Activated CD8-positive, alpha-beta T cell treated with anti-CD3 and anti-CD28 coated beads for 36 hours (primary cell): Measurements from ENCODE around the gene MGMT. TPM values are rescaled to one million over a fixed set of nuclear protein-coding genes. Genes with fewer than 3 reads are reported as not detected.

ENCODE experiments used
- ATAC-seq: fragments of 200-7000 bp; cut with Tn5 transposase; one replicate; pipeline ENCODE4 v1.10.0; 2021; ENCODE audit warnings: mild to moderate bottlenecking, moderate library complexity
- CTCF ChIA-PET: fragments of 350-600 bp; sonication (Branson Sonifier 250); formaldehyde crosslinking; loops from one replicate; lab custom pipeline; 2021; ENCODE audit warnings: antibody characterized with exemption; lab: Charles Lee
- POLR2A ChIA-PET: fragments of 350-600 bp; sonication (Branson Sonifier 250); formaldehyde crosslinking; loops from one replicate; lab custom pipeline; 2021; ENCODE audit warnings: antibody characterized with exemption; lab: Charles Lee
- DNase-seq: peaks from one replicate; pipeline ENCODE4 v3.0.0-alpha.2; 2020
- H3K27ac Mint-ChIP-seq: one replicate; pipeline ENCODE4 v1.8.0; 2021; ENCODE audit warnings: mild to moderate bottlenecking, mixed read lengths
- H3K27me3 Mint-ChIP-seq: one replicate; pipeline ENCODE4 v1.8.0; 2021; ENCODE audit warnings: mixed read lengths
- H3K36me3 Mint-ChIP-seq: one replicate; pipeline ENCODE4 v1.8.0; 2021; ENCODE audit warnings: low read depth, mixed read lengths
- H3K4me1 Mint-ChIP-seq: one replicate; pipeline ENCODE4 v1.8.0; 2021; ENCODE audit warnings: low read depth, mixed read lengths
- H3K4me3 Mint-ChIP-seq: one replicate; pipeline ENCODE4 v1.8.0; 2021; ENCODE audit warnings: mild to moderate bottlenecking, moderate library complexity, mixed read lengths
- H3K9me3 Mint-ChIP-seq: one replicate; pipeline ENCODE4 v1.8.0; 2021; ENCODE audit warnings: mixed read lengths
- intact Hi-C: fragments of 100-400 bp; cut with micrococcal nuclease; formaldehyde crosslinking; loops from one replicate; pipeline ENCODE4 v1.10.0; 2022
- total RNA-seq, 2 experiments: library from RNA; stranded (reverse); gene quantifications; one replicate each; pipeline ENCODE4 v1.2.3, GENCODE V29; 2021
- TF ChIP-seq, protein P1 (sequence below): fragments of 200-600 bp; IDR thresholded peaks from one replicate; pipeline ENCODE4 v1.8.0; 2022; ENCODE audit warnings: antibody characterized with exemption, mild to moderate bottlenecking

MGMT gene
- total RNA-seq, 2 experiments from 2014 or later, result 16.2 to 17.0 TPM

DNA sequence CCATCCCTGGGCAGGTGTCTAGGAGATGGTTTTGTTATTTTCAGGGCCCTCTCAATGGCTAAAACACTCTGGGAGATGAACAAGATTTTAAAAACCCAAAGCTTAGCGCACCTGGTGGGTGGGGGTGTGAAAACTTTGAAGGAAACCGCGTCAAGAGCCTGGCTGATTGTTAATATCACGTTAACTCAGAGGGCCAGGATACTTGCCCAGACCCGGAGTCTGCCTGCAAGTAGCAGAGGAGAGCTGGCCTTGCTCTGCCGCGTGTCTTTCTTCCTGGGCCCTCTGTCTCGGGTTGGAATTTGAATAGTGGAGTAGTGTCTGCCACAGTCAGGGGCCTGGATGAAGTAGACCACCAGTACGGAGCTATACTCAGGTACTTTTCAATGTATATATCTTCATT is 1.1 kb downstream of the MGMT start:
- H3K36me3 Mint-ChIP-seq, result peaks cover 16% of the 10 kb centered on the region
- ChIA-PET POLR2A (interaction anchor here (0.7 kb wide), 1 partner anchor 104 kb away, joined by 3 read pairs; no protein-coding TSS in a partner anchor), CTCF (no interaction called here)
- DNase-seq (no peak), ATAC-seq (no peak)
- TF ChIP-seq, protein P1, sequence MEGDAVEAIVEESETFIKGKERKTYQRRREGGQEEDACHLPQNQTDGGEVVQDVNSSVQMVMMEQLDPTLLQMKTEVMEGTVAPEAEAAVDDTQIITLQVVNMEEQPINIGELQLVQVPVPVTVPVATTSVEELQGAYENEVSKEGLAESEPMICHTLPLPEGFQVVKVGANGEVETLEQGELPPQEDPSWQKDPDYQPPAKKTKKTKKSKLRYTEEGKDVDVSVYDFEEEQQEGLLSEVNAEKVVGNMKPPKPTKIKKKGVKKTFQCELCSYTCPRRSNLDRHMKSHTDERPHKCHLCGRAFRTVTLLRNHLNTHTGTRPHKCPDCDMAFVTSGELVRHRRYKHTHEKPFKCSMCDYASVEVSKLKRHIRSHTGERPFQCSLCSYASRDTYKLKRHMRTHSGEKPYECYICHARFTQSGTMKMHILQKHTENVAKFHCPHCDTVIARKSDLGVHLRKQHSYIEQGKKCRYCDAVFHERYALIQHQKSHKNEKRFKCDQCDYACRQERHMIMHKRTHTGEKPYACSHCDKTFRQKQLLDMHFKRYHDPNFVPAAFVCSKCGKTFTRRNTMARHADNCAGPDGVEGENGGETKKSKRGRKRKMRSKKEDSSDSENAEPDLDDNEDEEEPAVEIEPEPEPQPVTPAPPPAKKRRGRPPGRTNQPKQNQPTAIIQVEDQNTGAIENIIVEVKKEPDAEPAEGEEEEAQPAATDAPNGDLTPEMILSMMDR, result no peak
- intact Hi-C loops, result no loop called here
- H3K4me1 Mint-ChIP-seq, result peaks cover 25% of the 10 kb centered on the region
- H3K27ac Mint-ChIP-seq, result peak overlapping the region; percentile 78
- no peaks in the 10 kb centered on the region for H3K9me3 Mint-ChIP-seq
- H3K4me3 Mint-ChIP-seq, result peak overlapping the region; percentile 78
- H3K27me3 Mint-ChIP-seq, result no peaks in the 10 kb centered on the region

DNA sequence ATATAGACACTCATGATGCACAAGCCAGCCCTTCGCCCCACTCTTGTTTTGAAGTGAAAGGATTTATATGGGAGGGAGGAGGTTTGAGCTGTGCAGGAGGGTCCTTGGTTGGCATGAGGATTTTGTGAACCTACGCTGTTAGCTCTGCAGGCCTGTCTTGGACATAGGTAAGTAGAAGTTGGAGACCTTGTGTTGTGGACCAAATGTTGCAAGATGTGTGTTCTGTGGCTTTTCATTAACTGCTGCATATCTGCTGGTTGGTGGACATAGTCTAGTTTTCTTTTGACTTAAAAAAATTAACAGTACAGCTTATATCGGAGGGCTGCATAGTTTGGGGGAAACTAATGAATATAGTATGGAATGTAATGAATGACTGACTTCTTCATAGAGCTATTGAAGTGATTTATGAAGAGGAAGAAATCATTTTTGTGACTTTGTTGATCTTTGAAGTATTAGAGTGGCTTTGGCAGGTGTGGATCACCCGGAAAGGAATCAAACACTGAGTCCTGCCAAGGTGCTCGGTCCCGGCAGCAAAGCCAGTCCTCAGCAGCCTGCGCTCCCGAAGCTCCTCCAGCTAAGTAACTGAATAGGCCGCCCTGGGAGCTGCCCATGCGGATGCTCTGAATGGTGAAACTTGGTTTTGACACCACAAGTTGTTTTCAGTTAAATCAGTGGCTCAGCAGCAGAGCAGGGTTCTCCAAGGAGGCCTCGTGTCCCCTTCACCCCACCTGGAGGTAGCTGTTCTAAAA is 3.2 kb downstream of the MGMT start:
- DNase-seq (no peak), ATAC-seq (no peak)
- Mint-ChIP-seq H3K36me3 (peaks cover 16% of the 10 kb centered on the region), H3K4me1 (peaks cover 26% of the 10 kb centered on the region), H3K4me3 (no peak overlapping the region), H3K27me3 (no peaks in the 10 kb centered on the region), H3K9me3 (no peaks in the 10 kb centered on the region), H3K27ac (no peak overlapping the region)
- intact Hi-C loops, result no loop called here
- POLR2A ChIA-PET, result no interaction called here
- CTCF ChIA-PET, result no interaction called here
- TF ChIP-seq, protein P1, result no peak

DNA sequence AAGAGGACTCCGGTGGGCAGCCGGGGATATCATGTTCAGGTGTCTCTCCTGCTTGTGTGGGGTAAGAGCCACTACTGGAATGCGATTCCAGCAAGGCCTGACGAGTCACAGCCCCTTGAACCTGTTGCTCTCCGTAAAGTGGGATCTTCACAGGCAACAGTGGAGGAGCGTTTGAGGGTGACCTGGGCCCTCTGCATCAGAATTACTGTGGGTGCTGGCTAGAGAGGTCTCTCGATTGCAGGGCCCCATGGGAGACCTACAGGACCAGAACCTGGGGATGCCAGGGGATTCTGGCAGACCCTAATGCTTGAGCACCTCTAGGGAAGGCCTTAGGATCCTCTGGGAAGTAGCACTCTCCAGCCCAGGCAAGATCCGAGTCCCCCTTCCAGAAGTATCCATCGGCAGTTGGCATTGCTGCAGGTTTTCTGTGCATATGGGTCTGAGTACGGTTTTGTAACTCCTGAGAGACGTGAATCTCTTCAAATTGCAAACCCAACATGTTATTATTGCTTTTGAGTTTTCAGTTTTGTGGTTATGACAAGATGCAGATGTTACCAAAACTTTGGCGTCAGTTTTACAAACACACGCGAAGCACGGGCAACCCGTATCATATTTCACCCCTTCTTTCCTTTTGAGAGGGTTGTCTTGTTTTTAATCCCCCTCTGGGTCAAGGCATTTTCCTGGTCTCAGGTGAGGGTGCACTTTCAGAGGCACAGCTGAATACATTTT is 4.6 kb downstream of the MGMT start:
- ATAC-seq, result no peak
- TF ChIP-seq, protein P1, result no peak

DNA sequence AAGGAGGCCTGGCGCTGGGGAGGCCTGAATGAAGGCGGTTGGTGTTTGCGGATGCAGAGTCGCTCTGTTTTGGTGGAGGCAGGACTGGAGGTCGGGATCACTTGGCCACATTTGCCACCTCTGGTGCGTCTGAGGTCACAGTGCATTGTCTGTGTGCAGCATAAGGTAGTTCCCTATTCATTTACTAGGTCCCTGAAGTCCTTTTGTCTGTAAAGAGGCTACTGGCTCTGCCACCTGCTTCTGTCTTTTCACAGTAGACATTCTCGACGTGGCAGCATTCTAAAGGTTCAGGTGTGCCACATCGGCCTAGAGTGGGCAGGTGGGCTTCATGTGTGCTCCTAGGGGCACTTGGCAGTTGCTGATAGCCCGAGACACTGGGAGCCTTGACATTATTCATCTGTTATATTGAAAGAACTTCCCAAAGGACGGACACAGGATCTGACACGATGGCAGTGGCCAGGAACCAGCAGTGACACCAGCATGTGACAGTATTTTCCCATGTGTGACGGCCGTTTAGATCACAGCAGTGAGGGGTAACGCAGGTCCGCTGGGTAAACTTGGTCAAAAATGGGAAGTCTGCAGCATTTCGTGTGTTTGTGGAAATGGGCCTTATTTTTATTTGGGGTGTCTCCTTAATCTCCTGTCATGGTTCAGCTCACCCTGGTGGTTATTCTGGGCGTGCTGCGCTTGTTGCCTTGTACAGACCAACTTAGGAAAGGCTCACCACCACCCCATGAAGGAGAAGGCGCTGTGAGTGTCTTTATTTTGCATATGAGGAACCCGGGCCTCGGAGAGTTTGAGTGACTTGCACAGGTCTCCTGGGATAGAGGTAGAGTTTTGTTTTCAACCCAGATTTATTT is 5.9 kb downstream of the MGMT start:
- Mint-ChIP-seq H3K36me3 (peaks cover 24% of the 10 kb centered on the region), H3K4me1 (peaks cover 30% of the 10 kb centered on the region), H3K9me3 (peaks cover 3% of the 10 kb centered on the region), H3K27ac (no peak overlapping the region), H3K4me3 (no peak overlapping the region), H3K27me3 (no peaks in the 10 kb centered on the region)
- CTCF ChIA-PET, result no interaction called here
- TF ChIP-seq, protein P1, result no peak
- DNase-seq, result no peak
- no peak for ATAC-seq
- intact Hi-C loops, result no loop called here
- POLR2A ChIA-PET, result no interaction called here

More for the DNA sequence above, 4.6 kb downstream of the MGMT start:
- no peaks in the 10 kb centered on the region for H3K27me3 Mint-ChIP-seq
- DNase-seq, result no peak
- ChIA-PET POLR2A (no interaction called here), CTCF (no interaction called here)
- H3K9me3 Mint-ChIP-seq, result no peaks in the 10 kb centered on the region
- H3K27ac Mint-ChIP-seq, result no peak overlapping the region
- intact Hi-C loops, result no loop called here
- H3K4me3 Mint-ChIP-seq, result no peak overlapping the region
- H3K4me1 Mint-ChIP-seq, result peaks cover 26% of the 10 kb centered on the region
- H3K36me3 Mint-ChIP-seq, result peaks cover 16% of the 10 kb centered on the region
